GM18511 (cell line): ENCODE measurements around the gene EVPLL.
"Not testable (repeated sequence)": the region's sequence is repeated elsewhere in the genome, so short reads cannot be mapped to it uniquely, and the experiment has no call there.

ENCODE experiments used
- ATAC-seq: cut with Tn5 transposase; IDR thresholded peaks from one replicate; pipeline ENCODE4 v1.9.1; 2021; ENCODE audit warnings: mild to moderate bottlenecking, moderate library complexity; ENCODE audit not compliant: unreplicated experiment

Gene EVPLL

DNA sequence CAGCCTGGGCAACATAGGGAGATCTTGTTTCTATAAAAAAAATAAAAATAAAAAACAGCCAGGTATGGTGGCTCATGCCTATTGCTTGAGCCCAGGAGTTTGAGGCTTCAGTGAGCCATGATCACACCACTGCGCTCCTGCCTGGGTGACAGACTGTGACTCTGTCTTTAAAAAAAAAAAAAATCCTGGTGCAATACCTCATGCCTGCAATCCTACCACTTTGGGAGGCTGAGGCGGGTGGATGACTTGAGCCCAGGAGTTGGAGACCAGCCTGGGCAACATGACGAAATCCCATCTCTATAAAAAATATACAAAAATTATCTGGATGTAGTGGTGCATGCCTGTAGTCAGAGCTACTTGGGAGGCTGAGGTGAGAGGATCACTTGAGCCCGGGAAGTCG lies 1.0 kb downstream of the EVPLL start:
- not testable (repeated sequence) for ATAC-seq

DNA sequence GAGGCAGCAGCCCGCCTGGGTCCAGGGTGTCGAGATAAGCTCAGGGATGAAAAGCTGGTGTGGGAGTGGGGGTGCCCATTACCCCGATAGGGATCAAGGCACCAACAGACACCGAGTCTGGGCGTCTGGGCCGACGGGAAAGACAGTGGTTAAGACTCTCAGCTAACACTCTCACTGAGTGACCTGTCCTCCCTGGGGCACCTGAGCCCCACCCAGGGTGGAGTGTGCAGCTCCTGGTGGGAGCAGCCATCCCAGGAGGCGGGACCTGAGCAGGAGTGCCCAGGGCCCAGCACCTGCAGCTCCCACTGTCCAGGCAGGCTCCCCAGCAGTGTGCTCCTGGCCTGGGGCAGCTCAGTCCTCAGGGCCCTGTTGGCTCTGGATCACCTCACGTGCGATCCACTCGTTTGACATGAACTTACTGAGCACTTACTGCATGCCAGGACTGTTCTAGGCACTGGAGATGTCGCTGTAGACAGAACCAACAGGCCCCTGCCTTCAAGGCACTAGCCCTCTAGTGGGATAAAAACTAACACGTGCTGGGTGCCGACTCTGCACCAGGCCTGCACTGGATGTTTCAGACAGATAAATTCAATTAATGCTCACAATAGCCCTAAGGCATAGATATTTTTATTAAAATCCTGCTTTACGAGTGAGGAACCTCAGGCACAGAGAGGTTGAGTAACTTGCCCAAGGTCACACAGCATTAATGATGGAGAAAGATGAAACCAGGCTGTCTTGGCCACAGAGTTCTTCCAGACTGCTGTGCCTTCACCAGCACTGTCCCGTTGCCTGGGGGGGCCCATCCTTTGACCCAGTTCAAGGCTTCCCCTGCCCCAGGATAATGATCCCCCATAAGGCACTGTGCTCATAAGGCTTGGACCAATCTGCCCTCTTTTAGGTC lies 1.9 kb downstream of the EVPLL start:
- no peak for ATAC-seq

DNA sequence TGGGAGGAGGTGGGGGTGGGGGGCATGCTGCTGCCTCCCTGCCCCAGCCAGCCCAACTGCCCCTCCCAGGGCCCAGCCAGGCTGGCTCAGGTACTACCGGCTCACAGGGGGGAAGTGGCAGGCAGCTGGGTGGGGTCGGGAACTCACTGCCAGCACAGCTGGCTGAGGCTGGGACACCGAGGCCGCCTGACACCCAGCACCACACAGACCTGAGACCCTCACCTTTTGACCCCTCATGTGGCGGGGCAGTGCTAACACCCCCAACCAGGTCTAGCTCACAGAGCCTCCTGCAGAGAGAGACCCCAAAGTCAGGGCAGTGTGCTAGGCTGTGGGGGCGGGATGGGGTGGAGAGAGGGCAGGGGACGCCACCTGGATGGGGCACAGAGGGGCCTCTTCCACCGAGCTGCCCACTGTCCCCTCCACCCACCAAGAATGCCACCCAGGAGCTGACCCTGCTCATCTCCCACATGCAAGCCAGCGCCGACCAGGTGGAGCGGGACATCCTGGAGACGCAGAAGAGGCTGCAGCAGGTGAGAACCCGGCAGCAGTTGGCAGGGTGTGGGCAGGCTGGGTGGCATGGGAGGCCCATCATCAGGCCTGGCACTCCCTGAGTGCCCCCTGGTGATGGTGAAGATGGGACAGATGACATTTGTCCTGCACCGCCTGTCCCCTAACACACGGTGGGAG lies 3.0 kb downstream of the EVPLL start:
- no peak for ATAC-seq

DNA sequence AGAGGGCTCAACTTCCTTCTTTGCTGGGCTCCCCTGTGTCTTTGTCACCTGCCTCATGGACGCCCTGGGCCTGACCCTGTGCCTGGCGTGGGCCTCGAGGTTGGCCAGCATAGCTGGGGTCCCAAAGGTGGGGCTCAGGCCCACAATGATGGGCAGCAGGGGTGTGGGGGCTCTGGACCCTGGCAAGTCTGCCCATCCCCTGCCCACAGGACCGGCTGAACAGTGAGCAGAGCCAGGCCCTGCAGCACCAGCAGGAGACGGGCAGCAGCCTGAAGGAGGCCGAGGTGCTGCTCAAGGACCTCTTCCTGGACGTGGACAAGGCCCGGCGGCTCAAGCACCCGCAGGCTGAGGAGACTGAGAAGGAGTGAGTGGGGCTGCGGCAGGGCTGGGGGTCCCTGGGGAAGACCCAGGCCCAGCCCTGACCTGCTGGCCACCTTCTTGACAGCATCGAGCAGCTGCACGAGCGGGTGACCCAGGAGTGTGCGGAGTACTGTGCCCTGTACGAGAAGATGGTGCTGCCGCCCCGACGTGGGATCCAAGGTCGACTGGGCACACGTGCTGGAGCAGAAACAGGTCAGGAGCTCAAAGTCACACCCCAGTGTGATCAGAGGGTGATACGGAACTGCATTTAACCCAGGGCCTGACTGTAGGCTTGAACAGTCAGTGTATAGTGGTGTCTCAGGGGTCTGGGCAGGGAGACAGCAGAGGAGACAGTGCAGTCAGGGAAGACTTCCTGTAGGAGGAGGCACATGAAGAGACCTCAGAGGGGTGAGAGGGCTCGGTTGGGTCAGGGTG lies 3.8 kb downstream of the EVPLL start:
- no peak for ATAC-seq

DNA sequence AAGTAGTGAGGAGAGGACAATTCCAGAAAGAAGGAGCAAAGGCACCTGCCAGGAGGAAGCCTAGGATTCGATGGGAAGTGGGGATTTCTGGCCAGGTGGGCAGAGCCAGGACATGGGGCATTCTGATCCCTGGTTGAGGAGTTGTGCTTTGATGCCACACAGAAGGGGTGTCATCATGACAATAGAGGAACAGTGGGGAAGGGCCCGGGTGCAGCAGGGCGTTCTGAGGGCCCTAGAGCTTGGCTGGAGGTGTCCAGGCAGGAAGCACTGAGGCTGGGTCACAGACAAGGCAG lies 4.3 kb downstream of the EVPLL start:
- no peak for ATAC-seq

DNA sequence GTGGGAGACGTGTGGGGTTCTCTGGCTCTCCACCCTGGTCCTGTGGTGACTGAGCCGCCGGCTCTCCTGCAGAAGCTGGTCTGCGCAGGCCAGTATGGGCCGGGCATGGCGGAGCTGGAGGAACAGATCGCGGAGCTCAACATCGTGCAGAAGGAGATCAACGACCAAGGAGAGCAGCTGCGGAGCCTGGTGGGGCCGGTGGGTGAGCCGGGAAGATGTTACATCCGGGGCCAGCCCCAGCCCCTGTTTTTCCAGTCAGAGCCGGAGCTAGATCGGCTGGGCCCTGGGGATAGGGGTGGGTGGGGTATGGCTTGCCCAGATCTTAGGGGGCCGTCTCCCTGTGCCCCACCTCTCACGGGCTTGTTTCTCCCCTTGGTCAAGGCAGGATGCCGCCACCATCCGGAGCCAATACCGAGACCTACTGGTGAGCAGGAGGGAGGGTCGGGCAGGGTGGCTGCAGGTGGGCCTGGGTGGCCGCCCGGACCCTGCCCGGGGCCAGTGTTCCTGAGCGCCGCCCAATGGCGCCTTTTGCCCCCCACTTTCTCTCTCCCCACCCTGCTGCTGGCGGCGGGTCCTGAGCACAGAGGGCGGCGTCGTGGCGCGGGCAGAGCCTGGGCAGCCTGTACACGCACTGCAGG lies 5.0 kb downstream of the EVPLL start:
- ATAC-seq, result no peak

DNA sequence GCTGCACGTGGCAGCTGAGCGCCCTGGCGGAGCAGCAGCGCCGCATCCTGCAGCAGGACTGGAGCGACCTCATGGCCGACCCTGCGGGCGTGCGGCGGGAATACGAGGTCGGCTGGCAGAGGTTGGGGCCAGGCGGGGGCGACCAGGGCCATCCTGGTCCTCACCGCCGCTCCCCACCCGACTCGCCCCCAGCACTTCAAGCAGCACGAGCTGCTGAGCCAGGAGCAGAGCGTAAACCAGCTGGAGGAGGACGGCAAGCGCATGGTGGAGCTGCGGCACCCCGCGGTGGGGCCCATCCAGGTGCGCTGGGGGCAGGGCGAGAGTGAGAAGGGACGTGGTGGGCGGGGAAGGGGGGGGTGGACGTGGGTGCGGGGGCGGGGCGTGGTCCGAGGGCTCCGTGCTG lies 5.5 kb downstream of the EVPLL start:
- ATAC-seq, result not testable (repeated sequence)

DNA sequence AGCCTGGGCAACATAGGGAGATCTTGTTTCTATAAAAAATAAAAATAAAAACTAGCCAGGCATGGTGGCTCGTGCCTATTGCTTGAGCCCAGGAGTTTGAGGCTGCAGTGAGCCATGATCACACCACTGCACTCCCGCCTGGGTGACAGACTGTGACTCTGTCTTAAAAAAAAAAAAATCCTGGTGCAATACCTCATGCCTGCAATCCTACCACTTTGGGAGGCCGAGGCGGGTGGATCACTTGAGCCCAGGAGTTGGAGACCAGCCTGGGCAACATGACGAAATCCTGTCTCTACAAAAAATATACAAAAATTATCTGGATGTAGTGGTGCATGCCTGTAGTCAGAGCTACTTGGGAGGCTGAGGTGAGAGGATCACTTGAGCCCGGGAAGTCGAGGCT lies 6.7 kb downstream of the EVPLL start:
- not testable (repeated sequence) for ATAC-seq

DNA sequence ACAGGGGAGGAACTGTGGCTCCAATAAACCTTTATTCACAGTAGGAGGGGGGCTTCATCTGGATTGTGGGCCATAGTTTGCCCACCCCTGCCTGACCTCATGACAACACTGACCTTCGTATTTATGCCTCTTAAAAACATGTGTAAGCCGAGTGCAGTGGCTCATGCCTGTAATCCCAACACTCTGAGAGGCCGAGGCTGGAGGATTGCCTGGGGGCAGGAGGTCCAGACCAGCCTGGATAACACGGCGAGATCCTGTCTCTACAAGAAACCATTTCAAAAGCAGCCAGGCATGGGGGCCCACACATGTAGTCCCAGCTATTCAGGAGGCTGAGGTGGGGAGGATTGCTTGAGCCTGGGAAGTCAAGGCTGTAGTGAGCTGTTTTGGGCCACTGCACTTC lies 10.0 kb downstream of the EVPLL start:
- not testable (repeated sequence) for ATAC-seq

DNA sequence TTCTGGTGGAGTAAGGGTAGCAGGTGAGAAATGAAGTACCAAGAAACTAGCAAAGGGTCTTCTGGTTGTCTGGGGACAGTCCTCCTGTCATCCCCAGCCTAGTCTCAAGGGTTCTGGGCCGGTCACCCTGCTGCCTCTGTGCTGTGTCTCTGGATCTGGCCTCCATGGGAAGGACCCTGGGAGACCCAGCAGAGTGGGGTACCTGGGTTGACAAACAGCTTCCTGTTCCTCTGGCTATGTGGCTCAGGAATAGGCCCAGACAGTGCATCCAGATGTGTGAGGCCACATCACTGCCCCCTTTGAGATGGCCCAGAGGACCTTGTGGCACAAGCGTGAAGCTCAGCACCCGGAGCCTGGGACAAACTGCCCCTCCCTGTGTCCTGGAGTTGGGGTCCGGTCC lies 10.7 kb downstream of the EVPLL start:
- not testable (repeated sequence) for ATAC-seq

DNA sequence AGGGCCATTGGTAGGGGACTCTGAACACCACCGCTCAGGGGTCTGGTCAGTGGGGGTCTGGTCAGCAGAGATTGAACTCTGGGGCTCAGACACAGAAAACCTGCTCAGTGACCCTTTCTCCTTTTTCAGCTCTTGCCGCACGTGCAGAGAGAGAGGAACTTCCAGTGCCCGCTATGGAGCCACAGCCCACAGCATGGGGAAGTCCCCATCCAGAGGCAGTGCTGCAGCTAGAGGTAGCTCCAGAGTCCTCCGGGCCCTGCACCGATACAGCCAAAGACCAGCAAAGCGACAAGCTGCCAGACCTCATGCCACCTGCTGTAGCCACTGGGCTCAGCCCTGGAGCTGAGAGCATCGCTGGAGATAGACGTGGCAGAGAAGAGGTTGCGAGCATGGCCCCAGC lies 11.2 kb downstream of the EVPLL start:
- ATAC-seq, result not testable (repeated sequence)

DNA sequence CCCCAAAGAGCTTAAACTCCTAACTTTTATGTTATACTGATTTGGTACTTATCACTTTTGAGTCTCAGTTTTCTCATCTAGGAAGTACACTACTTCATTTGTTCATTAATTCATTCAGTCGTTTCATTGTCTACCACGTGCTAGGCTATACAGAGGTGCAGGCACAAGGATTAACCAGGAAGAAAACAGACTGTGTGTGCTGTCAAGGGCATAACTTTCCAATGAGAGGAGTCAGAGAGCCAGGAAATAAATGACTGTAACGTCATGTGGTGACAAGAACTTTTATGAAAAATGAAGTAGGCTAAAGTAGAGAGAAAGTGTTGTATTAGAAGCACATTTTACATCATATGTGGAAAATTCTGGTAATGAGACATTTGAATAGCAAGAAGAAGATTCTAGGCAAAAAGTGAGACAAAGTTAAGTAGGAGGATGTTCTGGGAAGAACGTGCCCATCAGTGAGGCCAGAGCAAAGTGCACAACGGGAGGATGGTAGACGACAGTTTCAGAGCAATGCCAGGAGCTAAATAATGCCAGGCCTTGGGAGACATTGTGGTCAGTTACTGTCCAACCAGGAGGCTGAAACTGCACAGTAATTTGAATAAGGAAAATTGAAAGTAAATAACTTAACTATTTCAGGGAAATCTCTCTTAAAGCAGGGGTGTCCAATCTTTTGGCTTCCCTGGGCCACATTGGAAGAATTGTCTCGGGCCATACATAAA lies 24.5 kb downstream of the EVPLL start:
- not testable (repeated sequence) for ATAC-seq

DNA sequence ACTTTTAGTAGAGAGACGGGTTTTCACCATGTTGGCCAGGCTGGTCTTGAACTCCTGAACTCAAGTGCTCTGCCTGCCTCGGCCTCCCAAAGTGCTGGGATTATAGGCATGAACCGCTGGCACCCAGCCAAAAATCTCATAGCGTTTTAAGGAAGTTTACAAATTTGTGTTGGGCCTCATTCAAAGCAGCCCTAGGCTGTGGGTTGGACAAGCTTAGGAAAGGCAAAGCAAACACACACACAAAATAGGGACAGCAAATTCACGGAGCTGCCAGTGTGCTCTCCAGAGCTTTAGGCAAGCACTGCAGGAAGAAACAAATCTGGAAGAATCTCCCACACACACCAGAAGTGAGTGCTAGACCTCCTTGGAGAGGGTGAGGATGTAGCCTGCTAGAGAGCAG lies 25.6 kb downstream of the EVPLL start:
- peak; percentile 37 for ATAC-seq

DNA sequence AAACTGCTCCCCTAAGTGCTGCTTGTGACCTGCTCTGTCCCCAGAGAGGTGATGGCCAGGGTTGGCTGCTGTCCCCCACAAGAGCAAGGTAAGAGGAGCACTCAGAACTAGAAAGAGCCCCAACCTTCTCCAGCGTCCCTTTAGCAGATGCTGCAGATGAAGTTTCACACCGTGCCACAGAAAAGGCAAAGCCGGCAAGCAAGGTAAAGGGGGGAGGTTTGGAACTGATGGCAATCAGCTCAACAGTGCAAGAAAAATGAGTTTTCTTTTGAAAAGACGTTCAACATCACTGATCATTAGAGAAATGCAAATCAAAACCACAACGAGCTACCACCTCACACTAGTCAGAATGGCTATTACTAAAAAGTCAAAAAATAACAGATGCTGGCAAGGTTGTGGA lies 26.0 kb downstream of the EVPLL start:
- ATAC-seq, result peak; percentile 66

DNA sequence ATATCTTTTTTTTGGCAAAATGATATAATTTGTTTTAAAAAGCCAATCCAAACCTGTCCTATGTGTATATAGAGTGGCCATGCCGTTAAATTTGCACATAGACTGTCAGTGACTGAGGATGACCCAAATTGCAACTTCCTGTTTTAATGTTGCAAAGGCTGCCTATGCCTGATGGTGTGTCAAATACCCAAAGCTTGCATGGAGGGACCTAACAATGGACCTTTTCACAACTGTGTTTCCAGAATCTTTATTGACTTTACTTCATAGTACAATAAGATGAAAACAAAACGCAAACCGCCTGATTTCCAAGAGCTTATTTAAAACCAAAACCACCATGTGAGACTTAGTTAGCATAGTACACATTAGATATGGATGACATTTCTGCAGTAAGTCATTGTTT lies 31.3 kb downstream of the EVPLL start:
- not testable (repeated sequence) for ATAC-seq

DNA sequence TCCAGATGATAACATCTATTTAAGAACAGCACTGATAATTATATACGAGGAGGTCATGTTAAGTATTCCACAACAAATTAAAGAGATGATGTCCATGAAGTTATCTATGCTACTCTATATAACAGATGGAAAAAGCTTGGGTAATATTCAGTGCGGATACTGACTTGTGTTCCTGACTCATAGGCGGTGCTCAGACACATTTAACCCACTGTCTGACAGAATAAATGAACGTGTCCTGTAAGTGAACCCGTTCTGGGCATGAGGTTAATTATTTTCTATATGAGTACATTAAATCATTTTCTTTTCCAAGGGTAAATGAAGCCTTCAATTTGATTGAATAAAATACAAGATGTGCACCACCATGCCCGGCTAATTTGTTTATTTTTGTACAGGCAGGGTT lies 31.7 kb downstream of the EVPLL start:
- not testable (repeated sequence) for ATAC-seq

DNA sequence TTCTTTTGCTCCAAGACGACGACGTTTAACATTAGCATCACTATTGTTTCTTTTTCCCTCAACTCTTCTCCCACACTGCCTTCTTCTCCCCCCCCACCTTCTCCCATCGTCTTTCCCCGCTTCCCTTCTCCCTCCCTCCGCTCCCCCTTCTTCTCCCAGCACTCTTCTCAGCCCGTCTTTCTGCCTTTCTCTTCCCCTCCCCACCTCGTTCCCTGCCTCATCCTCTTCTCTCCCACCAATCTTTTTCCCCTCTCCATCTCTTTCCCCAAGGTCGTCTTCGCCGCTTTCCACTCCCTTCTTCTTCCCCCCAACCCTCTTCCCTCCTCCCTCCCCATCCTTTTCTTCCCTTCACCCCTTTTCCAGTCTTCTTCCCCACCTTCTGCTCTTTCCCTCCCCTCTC lies 33.2 kb downstream of the EVPLL start:
- ATAC-seq, result not testable (repeated sequence)

DNA sequence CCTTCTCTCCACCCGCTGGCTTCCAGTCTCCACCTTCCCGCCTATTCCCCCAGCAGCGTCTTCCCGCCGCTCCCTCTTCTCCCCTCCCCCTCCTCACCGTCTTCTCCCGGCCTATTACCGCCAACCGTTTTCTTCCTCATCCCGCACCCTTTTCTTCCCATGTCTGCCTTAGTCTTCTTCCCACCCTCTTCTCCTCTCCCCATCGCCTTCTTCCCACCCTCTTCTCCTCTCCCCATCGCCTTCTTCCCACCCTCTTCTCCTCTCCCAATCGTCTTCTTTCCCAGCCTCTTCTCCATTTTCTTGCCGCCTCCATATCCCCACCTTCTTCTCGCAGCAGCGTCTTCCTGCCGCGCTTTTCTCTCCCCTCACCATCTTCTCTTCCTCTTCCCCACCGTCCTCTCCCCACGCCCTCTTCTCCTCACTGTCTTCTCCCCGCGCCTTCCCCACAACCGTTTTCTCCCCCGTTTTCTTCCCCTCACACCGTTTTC lies 33.8 kb downstream of the EVPLL start:
- ATAC-seq, result peak; percentile 20

DNA sequence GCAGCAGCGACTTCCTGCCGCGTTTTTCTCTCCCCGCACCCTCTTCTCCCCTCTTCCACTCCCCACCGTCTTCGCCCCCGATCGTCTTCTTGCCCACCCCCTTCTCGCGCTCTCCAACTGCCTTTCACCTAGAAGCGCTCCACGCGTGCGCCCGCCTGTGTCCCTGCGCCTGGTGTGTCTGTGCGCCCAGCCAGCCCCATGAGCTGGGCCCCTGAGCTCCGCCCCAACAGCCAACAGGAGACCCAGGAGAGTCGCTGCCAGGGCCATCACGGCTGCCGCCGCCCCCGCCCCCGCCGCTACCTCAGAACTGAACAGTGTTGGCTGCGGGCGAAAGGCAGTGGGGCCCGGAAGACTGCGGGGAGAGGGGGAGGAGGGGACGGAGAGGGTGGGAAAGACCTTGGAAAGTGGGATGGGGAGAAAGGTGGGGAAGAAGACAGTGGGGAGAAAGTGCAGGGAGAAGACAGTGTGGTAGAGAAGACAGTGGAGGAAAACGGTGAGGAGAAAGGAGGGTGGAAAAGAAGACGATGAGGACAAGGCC lies 34.5 kb downstream of the EVPLL start:
- ATAC-seq, result peak; percentile 94

DNA sequence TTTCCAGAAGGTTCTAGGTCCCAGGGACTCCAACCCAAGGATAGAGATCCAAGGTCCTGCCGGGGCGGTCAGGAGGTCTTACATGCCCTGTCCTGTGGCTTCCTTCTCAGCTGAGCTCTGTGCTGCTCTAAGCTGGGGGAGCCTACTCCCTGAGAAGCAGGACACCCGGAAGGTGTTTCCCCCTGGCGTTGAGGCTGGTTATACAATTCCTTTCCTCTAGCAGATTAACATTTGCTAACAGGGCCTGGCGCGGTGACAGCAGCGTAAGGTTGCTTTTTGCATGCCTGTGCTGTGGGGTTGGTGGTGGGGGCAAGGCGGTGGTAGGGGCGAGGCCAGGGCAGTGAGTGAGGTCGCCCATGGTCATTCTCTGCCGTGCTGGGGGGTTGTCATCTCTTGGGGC lies 43.9 kb downstream of the EVPLL start:
- ATAC-seq, result not testable (repeated sequence)
